GM12874 (cell line): ENCODE data around the gene CTR9.

Source experiments
- CTCF ChIP-seq: IDR thresholded peaks from 2 replicates; pipeline ENCODE4 v1.5.1; 2011; ENCODE audit warnings: low read depth, mild to moderate bottlenecking, control low read depth, low read length, moderate library complexity; ENCODE audit not compliant: insufficient read depth

The CTR9 gene

DNA sequence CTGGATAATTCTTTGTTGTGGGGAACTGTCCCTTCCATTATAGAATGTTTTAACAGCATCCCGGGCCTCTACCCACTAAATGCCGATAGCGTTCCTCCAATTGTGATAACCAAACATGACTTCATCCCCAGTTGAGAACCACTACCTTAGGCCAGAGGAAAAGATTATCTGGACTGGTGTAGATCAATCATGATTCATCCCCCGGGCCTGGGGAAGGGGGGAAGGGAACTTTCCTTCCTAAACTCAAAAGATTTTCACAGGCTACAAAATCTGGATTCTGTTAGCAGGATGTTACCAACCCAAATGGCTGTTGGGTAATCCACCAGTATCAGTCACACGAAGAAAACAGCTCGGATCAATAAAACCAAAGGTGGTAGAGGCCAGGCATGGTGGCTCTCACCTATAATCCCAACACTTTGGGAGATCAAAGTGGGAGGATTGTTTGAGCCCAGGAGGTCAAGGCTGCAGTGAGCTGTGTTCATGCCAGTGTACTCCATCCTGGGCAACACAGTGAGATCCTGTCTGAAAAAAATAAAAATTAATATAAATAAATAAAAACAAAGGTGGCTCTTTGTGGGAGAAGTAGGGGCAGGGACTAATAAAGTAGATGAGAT, 10.1 kb downstream of the CTR9 start:
- no peak for TF ChIP-seq CTCF

GRCh38 chr11:10762185-10762584, 11.1 kb downstream of the CTR9 start:
- no peak for TF ChIP-seq CTCF

GRCh38 chr11:10762913-10763421, 11.9 kb downstream of the CTR9 start:
- no peak for TF ChIP-seq CTCF

GRCh38 chr11:10763766-10764165, 12.7 kb downstream of the CTR9 start:
- TF ChIP-seq CTCF, result no peak

DNA sequence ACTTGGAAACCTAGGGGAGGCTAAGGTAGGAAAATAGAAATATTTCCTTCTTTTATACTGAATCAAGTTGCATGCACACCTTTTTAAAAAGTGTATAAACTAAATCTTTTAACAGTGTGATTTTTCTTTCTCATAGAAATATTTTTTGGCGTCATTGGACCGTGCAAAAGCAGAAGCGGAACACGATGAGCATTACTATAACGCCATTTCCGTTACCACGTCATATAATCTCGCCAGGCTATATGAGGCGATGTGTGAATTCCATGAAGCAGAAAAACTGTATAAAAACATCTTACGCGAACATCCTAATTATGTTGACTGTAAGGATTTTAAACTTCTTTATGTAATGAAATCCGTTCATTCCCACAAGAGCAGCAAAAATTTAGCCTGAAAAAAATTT, 13.4 kb downstream of the CTR9 start:
- no peak for TF ChIP-seq CTCF

DNA sequence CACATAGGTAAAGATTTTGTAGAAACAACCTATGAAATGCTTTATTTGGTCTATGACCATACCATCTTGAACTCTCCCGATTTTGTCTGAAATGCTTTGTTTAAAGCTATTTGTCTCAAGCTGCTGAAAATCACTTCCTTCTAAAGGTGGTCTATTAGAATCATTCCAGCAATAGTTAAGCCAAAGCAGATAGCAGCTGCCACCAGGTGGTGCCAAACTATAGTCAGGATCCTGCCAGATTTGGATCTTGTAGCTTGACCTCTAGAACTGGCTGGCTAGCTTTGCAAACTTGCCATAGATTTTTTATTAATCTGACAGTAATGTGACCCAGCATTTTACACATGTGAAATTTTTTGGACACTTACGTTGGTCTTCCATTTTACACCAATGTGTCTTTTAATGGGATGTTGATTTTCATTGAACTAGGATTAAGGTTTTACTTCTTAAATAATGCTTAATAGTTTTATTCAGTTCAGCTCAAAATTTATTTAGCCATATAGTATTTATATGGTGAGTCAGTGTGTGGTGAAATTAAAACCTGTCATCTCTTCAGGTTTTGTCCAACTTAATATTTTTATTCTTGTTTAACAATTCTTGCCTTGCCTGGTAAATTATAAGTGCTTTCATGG, 19.7 kb downstream of the CTR9 start:
- peak; percentile 65 for TF ChIP-seq CTCF

DNA sequence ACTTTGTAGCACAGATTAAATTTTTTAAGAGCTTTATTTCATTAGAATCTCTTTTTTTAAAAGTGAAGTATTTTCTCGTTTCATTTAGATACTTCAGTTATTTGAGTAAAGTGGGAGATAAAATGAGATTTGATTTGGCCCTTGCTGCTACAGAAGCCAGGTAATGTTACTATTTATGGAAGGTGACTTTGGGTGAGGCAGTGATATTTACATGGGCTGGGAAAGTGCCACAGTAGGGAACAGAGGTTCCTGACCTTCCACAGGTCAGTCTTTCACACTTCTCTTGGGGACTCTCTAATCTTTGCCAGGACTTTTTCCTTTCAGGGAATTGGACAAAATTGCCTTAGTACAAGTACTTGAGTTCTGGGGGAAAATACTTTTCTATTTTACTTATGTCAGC, 20.4 kb downstream of the CTR9 start:
- TF ChIP-seq CTCF, result no peak
